K562 (cell line): ENCODE results near the gene FBRS. TPM values are rescaled to one million over a fixed set of nuclear protein-coding genes. Genes with fewer than 3 reads are reported as not detected.

Source experiments
- ATF6 ChIP-seq: sonication (generic); formaldehyde crosslinking; IDR thresholded peaks from 2 replicates; pipeline ENCODE4 v1.4.0; 2020; ENCODE audit warnings: mild to moderate bottlenecking, missing genetic modification reagents
- CBFB ChIP-seq: sonication (generic); formaldehyde crosslinking; IDR thresholded peaks from 2 replicates; pipeline ENCODE4 v1.4.0; 2020; ENCODE audit warnings: mild to moderate bottlenecking, missing genetic modification reagents
- CEBPG ChIP-seq, 3 experiments: fragments of 200-800 bp in 1 of 3; sonication (Bioruptor generic) in 1 of 3; sonication (generic) in 1 of 3; formaldehyde crosslinking in 1 of 3; IDR thresholded peaks in 2 of 3; conservative IDR thresholded peaks in 1 of 3; 2 replicates each; pipeline versions ENCODE4 v1.6.1 to v1.8.0; 2016 to 2022; ENCODE audit warnings: missing compliant biosample characterization in 2 of 3, missing genetic modification characterization in 2 of 3, mild to moderate bottlenecking in 1 of 3, missing genetic modification reagents in 1 of 3
- ETS1 ChIP-seq: conservative IDR thresholded peaks from 2 replicates; pipeline ENCODE4 v1.6.1; 2011; ENCODE audit warnings: low read depth, mild to moderate bottlenecking, low read length; ENCODE audit not compliant: control insufficient read depth
- HDAC6 ChIP-seq: IDR thresholded peaks from 2 replicates; pipeline ENCODE4 v1.6.1; 2012; ENCODE audit warnings: low read depth, mild to moderate bottlenecking, control low read depth, inconsistent platforms, low read length, moderate library complexity
- NBN ChIP-seq: fragments of 450-650 bp; IDR thresholded peaks from 2 replicates; pipeline ENCODE4 v1.6.1; 2016; ENCODE audit warnings: low read depth, mild to moderate bottlenecking
- NCOA1 ChIP-seq: fragments of 450-650 bp; IDR thresholded peaks from 2 replicates; pipeline ENCODE4 v1.6.1; 2016; ENCODE audit warnings: low read depth
- NCOA4 ChIP-seq: fragments of 450-650 bp; IDR thresholded peaks from 2 replicates; pipeline ENCODE4 v1.6.1; 2018; ENCODE audit warnings: mild to moderate bottlenecking; ENCODE audit not compliant: partially characterized antibody
- RBM25 ChIP-seq: fragments of 200-400 bp; formaldehyde crosslinking; IDR thresholded peaks from 2 replicates; pipeline ENCODE4 v1.6.1; 2018; ENCODE audit warnings: low read length, low read depth, moderate library complexity; ENCODE audit not compliant: severe bottlenecking
- RFX7 ChIP-seq: fragments of 250-450 bp; sonication (Bioruptor Pico); IDR thresholded peaks from 2 replicates; pipeline ENCODE4 v1.5.1; 2021; ENCODE audit warnings: mild to moderate bottlenecking
- RNF219 ChIP-seq: fragments of 250-450 bp; sonication (Bioruptor Pico); IDR thresholded peaks from 2 replicates; pipeline ENCODE4 v1.5.0; 2022; ENCODE audit warnings: mild to moderate bottlenecking
- SMC3 ChIP-seq: conservative IDR thresholded peaks from 2 replicates; pipeline ENCODE4 v1.6.1; 2011; ENCODE audit warnings: low read depth, low read length, improper control_type of control experiment; ENCODE audit not compliant: insufficient read depth
- SRSF3 ChIP-seq: fragments of 200-400 bp; formaldehyde crosslinking; IDR thresholded peaks from 2 replicates; pipeline ENCODE4 v1.6.1; 2016; ENCODE audit warnings: mild to moderate bottlenecking, low read length, moderate library complexity; ENCODE audit not compliant: insufficient read depth
- THAP7 ChIP-seq: fragments of 250-450 bp; sonication (Bioruptor Pico); IDR thresholded peaks from 2 replicates; pipeline ENCODE4 v1.5.0; 2021
- TRIM25 ChIP-seq: fragments of 450-650 bp; IDR thresholded peaks from 2 replicates; pipeline ENCODE4 v1.7.0; 2016; ENCODE audit warnings: borderline replicate concordance
- ZNF408 ChIP-seq: fragments of 250-450 bp; sonication (Bioruptor Pico); IDR thresholded peaks from 2 replicates; pipeline ENCODE4 v1.4.0; 2020; ENCODE audit warnings: low read depth, mild to moderate bottlenecking, moderate library complexity
- ZNF699 ChIP-seq: fragments of 250-450 bp; sonication (Bioruptor Pico); IDR thresholded peaks from 2 replicates; pipeline ENCODE4 v1.8.0; 2021; ENCODE audit warnings: mild to moderate bottlenecking, moderate library complexity; ENCODE audit not compliant: insufficient replicate concordance
- ZNF778 ChIP-seq: fragments of 450-650 bp; formaldehyde crosslinking; IDR thresholded peaks from 2 replicates; pipeline ENCODE4 v1.4.0; 2020; ENCODE audit warnings: mild to moderate bottlenecking, moderate library complexity
- polyA plus RNA-seq, 8 experiments: library from polyadenylated mRNA; depleted of rRNA in 4 of 8; stranded (reverse) in 5 of 8; unstranded in 3 of 8; fragments of >200 nt; fragmentation: Nextera tagmentation in 2 of 8; fragmentation: Illumina TruSeq in 1 of 8; extraction: Ambion mirVana in 2 of 8; extraction: Trizol in 1 of 8; gene quantifications; 2 replicates each; pipeline versions ENCODE4 v1.2.1 to v1.2.3, GENCODE V29; 2011 to 2014; ENCODE audit warnings: inconsistent platforms in 1 of 8, missing spikeins in 1 of 8
- total RNA-seq, 7 experiments: library from RNA; depleted of rRNA in 6 of 7; stranded (reverse); fragments of >200 nt in 6 of 7; fragmentation: Illumina TruSeq in 2 of 7; extraction: Trizol in 2 of 7; gene quantifications; 2 replicates each; pipeline versions ENCODE4 v1.2.1 to v1.2.3, GENCODE V29; 2011 to 2021; ENCODE audit warnings: low replicate concordance in 1 of 7

Gene FBRS
- total and polyA plus RNA-seq, 9 of the 15 experiments (the other 6 are each of a cell fraction or from before 2014, with no cell fraction given) = 0.32 to 59.5 (median 13.1) TPM

- TF ChIP-seq RNF219 (no peak), ZNF408 (CRISPR knock-in tag) (0 out of 2 replicates have a peak, but pooled peaks have one; percentile 14), ZNF778 (CRISPR knock-in tag) (no peak), CEBPG (CRISPR knock-in tag; IDR thresholded peaks at IDR 0.05) (no peak), CEBPG (tag; conservative IDR thresholded peaks at IDR 0.05 in 1 of 2, IDR thresholded peaks at IDR 0.05 in 1 of 2) (no peak), SRSF3 (no peak), RBM25 (no peak), SMC3 (no peak), NBN (no peak), ATF6 (CRISPR knock-in tag) (no peak), HDAC6 (no peak), NCOA4 (no peak), TRIM25 (no peak), ETS1 (no peak), THAP7 (0 out of 2 replicates have a peak, but pooled peaks have one; percentile 27), CBFB (CRISPR knock-in tag) (no peak), RFX7 (CRISPR knock-in tag) (no peak), NCOA1 (no peak), ZNF699 (CRISPR knock-in tag) (no peak)
Measured at GRCh38 chr16:30656974-30657865, 1.0 kb upstream of the FBRS start (continued).
